Lower leg skin (tissue), 3 donors: Measurements from ENCODE around the gene PUS10.

ENCODE experiments used
- CTCF ChIP-seq, 3 donors: fragments of 450-650 bp; IDR thresholded peaks; one replicate each; pipeline ENCODE4 v1.5.1; 2016; ENCODE audit warnings: antibody characterized with exemption in 3 of 3, mild to moderate bottlenecking in 3 of 3, moderate library complexity in 2 of 3
- POLR2A ChIP-seq, 2 donors: fragments of 450-650 bp; IDR thresholded peaks; one replicate each; pipeline ENCODE4 v1.6.1; 2016 to 2017; ENCODE audit warnings: antibody characterized with exemption in 2 of 2, mild to moderate bottlenecking in 1 of 2, moderate library complexity in 1 of 2

DNA sequence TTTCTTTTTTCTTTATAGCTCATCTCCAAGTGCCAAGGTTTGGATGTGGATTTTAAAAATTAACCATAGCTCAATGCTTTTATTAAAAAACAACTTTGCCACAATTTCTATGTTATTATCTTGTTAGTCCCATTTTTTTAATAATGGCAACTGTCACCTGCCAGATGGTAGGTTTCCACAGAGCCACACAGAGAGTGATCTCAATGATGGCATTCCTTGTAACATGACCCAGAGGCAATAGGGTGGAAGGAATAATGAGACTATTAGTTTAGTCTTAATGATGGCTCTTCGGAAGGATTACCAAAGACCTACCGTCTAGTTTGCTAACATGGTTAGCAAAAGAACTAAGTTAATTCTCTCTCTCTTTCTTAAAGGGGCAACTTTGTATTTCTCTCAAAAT is 72.7 kb downstream of the PUS10 start:
- TF ChIP-seq POLR2A (IDR thresholded peaks at IDR 0.05) (no peak), CTCF (IDR thresholded peaks at IDR 0.05) (no peak)
